SH-SY5Y (cell line): ENCODE results near the gene NPHS1.

ENCODE experiments used
- GATA2 ChIP-seq: IDR thresholded peaks from 2 replicates; pipeline ENCODE4 v1.6.1; 2011; ENCODE audit warnings: mild to moderate bottlenecking, low read depth, low read length
- GATA3 ChIP-seq: IDR thresholded peaks from 2 replicates; pipeline ENCODE4 v1.6.1; 2011; ENCODE audit warnings: low read depth, mild to moderate bottlenecking, low read length, moderate library complexity

Gene NPHS1

DNA sequence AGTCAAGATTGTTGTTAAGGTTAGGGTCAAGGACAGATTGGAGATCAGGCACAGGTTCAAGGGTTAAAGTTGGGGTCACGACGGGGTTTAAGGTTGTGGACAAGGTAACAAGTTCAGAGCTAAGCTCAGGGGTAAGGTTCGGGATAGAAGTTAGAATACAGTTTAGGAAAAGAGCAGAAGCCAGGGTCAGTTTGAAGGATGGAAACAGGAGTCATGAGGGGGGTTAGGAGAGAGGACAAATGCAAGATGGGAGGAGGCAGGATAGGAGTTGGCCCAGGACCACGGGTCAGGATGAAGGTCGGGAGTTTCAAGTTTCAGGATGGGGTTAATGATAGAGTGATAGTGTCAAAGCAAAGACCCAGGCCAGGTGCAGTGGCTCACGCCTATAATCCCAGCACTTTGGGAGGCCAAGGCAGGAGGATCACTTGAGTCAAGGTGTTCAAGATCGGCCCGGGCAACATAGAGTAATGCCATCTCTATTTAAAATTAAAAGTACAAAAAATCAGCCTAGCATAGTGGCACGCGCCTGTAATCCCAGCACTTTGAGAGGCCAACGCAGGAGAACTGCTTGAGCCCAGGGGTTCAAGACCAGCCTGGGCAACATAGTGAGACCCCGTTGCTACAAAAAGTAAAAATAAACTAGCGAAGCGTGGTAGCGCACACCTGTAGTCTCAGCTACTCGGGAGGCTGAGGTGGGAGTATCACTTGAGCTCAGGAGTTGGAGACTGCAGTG is 7.7 kb downstream of the NPHS1 start:
- TF ChIP-seq GATA2 (no peak), GATA3 (no peak)

- TF ChIP-seq GATA3 (no peak), GATA2 (no peak)
These were observed 8.4 kb downstream of the NPHS1 start for GRCh38 chr19:35843676-35844481.

DNA sequence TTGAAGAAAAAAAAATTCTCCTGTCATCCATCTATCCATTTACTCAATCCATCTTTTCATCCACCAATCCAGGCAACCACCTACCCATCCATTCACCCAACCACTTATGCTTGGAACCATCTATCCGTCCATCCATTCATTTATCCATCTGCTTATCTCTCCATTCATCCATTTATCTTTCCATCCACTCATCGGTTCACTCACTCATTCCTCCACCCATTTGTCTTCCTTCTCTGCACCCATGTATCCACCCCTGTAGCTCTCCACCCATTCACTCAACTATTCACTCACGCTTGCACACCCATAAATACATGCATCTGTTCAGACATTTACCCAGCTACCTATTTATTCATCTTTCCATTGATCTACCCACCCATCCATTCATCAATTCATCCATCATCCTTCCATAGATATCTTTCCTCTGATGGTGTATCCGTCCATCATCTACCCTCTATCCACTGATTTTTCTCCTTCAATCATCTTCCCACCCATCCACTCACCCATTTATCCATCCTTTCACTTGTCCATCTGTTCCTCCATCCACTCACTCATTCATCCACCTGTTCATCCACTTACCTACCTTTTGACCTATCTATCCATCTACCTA is 9.5 kb downstream of the NPHS1 start:
- TF ChIP-seq GATA3 = no peak
- no peak for TF ChIP-seq GATA2

- no peak for TF ChIP-seq GATA2
- no peak for TF ChIP-seq GATA3
These were observed 10.2 kb downstream of the NPHS1 start for GRCh38 chr19:35841961-35842595.

GRCh38 chr19:35833972-35834371 is 18.3 kb downstream of the NPHS1 start:
- TF ChIP-seq GATA3 (no peak), GATA2 (no peak)

GRCh38 chr19:35832054-35832453 is 20.2 kb downstream of the NPHS1 start:
- TF ChIP-seq GATA2 (no peak), GATA3 (no peak)

DNA sequence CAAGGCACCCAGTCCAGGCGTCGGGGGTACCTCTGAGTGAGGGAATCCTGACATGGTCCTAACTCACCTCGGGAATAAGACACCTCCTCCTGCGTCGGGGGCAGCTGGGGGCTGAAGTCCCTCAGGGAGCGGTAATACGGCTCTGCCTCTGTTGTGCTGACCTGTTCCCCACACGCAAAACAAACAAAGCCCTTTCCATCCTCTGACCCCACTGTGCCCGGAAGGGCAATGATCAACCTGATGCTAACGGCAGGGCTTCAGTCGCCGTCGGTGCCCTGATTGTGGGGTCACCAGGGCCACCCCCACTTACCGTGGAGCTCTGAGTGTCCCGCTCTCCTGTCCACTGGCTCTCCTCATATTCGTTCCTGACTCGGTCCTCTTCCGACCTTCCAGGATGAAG is 21.3 kb downstream of the NPHS1 start:
- no peak for TF ChIP-seq GATA2
- TF ChIP-seq GATA3 = no peak

DNA sequence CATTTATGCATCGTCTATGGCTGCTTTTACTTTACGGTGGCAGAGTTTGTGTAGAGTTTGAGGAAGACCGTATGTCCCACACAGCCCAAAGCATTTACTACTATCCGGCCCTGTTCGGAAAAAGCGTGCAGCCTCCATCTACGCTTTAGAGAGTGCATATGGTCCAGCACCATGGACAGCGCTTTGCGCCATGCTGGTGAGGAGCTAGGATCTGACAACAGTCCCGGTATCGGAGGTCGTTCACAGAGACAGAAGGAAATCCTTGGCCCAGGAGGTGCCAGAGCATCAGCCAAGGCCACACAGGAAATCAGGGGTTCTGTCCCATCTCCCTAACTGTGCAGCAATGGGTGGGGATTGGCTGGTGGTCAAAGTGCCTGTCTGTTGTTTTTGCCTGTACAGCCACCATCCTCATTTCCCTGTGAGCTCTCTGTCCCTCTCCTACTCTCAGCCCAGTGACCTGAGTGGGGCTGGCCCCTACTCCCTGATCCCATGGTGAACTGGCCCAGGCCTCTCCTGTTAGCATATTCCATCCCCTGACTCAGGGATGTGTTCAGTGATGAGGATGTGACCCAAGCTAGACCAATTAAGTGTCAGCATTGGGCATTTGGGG is 23.5 kb downstream of the NPHS1 start:
- TF ChIP-seq GATA2 (no peak), GATA3 (no peak)

DNA sequence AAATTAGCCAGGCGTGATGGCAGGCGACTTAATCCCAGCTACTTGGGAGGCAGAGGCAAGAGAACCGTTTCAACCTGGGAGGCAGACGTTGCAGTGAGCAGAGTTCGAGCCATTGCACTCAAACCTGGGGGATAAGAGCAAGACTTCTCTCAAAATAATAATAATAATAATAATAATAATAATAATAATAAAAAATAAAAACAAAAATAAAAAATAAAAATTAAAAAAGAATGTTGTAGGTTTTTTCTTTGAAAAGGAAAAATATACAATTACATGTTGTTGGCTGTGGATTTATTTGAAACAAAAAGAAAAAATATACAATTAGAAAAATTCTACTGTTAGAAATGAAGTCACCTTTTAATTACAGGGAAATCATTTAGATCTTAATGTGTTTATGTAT is 28.2 kb downstream of the NPHS1 start:
- TF ChIP-seq GATA2 (no peak), GATA3 (no peak)

DNA sequence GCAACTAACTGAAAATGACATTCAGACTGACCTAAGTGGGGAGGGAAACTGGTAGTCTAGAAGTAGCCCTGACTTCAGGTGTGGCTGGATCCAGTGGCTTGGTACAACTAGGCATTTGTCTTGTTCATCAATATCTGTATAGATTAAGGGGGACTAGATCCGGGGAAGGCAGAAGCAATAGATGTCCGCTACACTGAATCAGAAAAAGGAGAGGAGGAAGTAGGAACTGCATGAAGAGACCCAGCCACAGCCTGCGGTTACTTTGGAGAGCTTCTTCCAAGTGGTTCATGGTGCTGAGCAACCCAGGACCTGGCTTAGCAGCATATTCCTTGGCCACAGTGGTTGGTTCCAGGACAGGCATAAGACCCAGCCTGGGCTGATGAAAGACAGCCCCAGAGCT is 29.7 kb downstream of the NPHS1 start:
- TF ChIP-seq GATA3 = no peak
- no peak for TF ChIP-seq GATA2

- TF ChIP-seq GATA3 (no peak), GATA2 (no peak)
These were observed 33.9 kb downstream of the NPHS1 start for GRCh38 chr19:35818445-35818844.

DNA sequence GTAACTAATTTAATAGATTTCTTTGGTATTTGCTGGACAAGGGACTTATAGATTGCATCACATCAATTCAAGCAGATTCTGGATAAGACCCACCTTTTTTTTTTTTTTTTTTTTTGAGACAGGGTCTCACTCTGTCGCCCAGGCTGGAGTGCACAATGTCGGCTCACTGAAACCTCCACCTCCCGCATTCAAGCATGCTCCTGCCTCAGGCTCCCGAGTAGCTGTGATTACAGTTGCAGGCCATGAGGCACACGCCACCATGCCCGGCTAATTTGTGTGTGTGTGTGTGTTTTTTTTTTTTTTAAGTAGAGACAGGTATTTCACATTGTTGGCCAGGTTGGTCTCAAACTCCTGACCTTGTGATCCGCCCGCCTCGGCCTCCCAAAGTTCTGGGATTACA is 35.5 kb downstream of the NPHS1 start:
- TF ChIP-seq GATA2 (no peak), GATA3 (no peak)

DNA sequence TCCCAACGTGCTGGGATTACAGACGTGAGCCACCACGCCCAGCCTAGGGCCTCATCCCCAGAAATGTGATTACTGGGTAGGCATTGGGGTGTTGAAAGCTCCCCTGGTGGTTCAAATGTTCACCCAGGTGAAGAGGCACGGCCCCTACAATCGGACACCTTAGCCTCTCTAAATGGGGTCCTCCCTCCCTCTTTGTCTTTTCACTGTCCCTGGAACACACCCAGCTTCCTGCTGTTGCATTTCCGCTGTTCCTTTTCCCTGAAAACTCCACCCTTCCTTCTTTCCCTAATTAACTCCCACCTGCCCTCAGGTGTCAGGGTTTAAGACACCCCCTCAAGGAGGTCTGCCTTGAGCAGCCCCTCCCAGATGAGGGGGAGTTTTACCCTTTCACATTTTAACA is 36.0 kb downstream of the NPHS1 start:
- TF ChIP-seq GATA2 (no peak), GATA3 (no peak)

DNA sequence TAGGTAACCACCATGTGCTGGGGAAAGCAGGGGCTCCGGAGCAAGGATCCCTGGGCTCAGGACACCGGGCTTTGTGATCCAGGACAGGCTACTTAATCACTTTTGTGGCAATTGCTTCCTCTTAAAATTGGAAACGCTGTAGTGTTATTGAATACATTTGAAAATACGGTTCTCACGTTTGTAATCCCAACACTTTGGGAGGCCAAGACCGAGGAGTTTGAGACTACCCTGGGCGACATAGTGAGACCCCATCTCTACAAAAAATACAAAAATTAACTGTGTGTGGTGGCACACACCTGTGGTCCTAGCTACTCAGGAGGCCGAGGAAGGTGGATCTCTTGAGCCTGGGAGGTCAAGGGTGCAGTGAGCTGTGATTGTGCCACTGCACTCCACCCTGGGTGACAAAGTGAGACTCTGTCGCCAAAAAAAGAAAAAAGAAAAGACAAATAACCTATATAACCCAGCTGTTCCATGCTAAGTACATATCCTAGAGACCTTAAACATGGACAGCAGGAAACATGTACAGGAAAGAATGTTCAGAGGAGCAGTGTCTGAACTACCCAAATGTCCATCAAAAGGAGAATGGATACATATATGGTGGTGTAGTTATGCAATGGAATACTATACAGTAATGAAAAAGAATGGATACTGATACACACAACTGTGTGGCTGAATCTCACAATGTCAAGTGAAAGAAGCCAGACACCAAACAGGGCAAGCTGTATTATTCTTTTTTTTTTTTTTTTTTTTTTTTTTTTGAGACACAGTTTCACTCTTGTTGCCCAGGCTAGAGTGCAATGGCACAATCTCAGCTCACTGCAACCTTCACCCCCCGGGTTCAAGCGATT is 39.0 kb downstream of the NPHS1 start:
- TF ChIP-seq GATA2 (no peak), GATA3 (no peak)
